Stimulated activated CD4-positive, alpha-beta T cell treated with anti-CD3 and anti-CD28 coated beads, TNF-alpha, amount 100 ng/mL, for 24 hours (primary cell): Measurements from ENCODE around the gene SERPINH1.

Experiments
- DNase-seq, 3 experiments: peaks; one replicate each; pipeline ENCODE4 v3.0.0-alpha.2; 2020; ENCODE audit warnings: low read depth in 3 of 3

Gene SERPINH1

DNA sequence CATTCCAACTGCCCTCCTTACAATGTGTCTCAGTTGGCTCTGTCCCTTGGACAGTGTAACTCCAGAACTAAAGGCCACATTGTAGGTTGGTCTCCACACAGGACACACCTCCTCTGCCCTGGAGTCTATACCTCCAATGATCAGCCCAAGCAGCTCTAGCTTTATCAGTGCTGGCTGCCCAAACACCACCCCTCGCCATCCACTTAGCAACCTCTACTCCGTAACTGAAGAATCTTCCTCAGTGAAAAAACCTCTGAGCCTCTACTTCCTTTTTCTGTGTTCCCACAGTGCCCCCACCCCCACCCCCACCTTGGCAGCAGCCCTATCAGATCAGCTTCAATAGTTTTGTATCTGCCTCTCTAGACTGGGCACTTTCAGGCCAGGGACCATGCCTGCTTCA, 33.4 kb downstream of the SERPINH1 start:
- DNase-seq: no peak

DNA sequence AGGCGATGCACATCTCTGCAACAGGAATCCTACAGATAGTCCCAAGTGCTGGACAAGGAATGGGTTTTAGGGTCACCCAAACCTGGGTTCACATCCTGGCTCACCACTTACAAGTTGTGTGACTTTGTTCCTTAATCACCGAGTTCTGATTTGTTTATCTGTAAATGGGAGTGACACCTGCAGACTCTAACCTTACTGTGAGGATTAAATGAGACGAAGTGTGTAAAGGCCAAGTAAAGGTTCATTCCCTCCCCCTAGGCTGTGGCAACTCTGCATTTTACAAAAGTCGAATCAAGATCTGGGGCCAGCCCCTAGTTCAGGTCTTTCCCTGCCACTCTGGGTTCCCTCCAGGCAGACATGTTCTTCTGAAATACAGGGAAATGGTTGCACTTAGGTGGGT, 34.9 kb downstream of the SERPINH1 start:
- no peak for DNase-seq

DNA sequence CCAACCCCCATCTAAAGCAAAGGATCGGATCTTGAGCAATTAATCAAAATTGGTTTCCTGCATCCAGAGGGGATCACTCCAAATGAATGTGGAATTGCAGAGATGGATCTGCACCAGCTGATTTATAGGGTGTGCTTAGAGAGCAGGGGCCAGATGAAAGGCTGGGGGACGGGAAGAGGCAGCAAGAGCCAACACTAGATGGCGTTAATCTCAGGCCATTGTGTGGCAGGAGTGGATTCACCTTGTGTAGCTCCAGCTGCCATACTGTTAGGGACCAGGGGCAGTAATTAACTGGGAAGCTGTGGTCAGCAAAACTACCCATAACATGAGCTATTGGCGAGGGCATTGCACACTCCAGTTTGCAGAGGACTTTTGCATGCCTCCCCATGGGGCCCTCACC, 35.6 kb downstream of the SERPINH1 start:
- DNase-seq: no peak

DNA sequence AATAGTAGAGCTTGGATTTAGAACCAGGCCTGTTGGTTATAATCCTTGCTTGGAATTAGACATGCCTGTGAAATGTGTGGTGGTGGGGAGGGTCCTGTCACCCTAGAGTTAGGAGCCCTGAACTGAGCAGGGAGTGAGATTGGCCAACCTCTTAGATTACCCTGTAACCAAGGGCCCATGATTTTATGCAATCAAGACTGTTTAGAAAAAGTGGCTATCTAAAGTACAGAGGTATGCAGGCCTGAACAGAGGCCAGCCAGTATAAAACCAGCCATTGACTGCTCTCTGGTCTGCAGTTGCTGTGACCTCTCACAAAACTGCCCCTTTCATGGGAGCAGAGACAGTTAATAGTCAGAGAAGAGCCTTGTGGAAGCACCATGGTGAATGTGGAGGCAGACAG, 36.2 kb downstream of the SERPINH1 start:
- DNase-seq: no peak

DNA sequence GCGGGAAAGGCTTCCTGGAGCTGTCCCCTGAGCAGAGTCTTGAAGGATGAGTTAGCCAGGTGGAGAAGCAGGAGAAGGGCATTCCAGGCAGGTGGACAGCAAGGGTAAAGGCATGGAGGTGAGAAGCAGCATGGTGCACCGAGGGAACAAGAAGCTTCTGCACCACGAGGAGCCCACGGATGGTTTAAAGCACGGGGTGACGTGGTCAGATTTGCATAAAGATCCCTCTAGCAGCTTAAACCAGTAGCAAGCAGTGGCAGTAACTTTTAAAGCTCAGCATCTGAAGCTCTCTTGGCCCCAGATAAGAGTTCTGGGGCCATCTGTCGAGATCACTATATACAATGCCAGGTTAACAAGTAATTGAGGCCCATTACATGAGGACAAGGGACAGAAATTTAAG, 36.8 kb downstream of the SERPINH1 start:
- DNase-seq: no peak

DNA sequence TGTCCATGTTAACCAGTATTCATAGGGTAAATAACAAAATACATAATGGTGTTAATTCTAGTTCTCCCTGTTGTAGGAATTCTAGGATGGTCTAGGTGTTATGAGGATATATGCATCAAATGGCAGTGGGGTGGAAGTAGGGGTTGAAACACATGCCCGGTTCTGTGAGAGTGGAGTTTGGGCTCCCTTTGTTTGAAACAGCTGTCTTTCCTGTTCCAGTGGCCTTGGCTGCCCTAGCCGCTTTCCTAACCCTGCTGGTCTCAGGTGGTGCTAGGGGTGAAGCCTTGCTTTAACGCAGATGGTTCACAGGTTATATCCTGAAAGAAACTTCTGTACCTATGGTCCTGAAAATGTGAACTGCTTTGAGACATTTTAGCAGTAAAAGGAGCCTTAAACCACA, 38.3 kb downstream of the SERPINH1 start:
- DNase-seq: no peak

DNA sequence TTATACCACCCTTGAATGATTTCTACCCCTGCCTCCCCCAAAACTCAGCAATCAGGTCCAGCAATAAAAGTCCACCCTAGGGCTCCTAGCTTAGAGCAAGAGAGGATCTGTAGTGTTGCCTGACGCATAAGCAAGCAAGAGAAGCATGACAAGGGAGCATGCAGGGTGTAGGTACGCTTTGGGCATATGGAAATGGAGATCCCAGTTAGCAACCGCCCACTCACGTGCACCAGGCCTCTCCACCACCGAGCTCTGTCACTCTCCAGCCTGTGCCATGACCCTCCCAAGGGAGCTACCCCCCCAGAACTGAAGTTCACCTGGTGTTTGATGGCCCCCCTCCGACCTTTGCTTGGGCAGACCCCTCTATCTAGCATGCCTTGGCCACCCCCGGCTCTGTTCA, 39.4 kb downstream of the SERPINH1 start:
- no peak for DNase-seq

DNA sequence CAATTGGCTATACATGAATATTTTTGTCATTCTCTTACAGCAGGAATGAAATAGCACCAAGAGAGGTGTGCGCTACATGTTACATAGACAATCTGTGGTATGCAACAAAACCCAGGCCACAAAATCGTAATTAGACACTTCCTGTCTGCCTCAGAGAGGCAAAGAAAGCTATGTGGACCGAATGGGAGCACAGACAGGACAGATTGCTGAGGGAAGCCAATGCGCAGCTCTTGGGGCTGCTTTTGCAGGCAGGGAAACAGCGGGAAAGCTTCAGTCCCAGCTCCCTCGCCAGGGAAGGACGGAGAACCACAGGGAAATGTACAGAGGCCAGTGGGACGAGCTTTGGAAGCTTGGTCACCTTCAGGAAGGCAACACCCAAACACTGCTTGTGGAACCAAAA, 40.9 kb downstream of the SERPINH1 start:
- DNase-seq: no peak

DNA sequence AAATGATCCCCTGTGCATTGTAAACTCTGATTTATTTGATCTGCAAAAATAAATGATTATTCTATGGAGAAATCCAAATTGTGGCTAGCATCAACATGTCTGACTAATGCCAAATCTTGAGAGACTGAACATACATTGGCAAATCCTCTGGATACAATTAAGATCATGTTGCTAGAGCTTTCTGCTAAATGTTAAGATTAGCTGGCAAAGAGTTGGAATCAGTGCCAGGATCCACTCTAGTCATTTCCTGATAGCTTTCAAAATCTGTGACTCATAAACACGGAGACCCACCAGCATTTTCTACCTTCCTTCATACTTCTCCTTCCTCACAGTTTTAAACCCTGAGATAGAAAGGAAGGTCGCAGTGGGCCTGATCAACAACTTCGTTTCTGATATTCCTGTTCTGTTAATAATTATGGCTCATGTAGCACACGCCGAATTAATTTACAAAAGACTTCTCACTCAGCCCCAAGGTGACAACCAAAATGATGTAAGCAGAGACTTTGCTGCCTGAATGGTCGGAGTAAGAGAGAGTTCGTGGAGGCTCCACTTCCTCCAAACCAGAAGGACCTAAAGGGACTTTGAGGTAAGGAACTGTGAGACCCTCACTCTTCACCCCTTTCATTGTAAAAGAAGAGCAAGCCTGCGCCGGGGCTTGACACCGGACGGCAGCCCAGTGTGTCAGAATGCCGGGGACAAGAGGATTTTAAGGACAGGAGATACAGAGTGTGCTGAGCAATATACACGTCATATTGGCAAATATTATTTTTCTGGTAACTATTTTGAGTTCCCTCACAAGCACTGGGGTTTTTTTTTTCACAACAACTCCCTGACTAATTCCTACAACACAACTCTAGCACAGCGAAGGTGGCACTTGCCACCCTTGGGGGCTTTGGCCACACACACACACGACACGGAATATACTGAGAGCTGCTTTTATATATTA, 42.0 kb downstream of the SERPINH1 start:
- DNase-seq: no peak

DNA sequence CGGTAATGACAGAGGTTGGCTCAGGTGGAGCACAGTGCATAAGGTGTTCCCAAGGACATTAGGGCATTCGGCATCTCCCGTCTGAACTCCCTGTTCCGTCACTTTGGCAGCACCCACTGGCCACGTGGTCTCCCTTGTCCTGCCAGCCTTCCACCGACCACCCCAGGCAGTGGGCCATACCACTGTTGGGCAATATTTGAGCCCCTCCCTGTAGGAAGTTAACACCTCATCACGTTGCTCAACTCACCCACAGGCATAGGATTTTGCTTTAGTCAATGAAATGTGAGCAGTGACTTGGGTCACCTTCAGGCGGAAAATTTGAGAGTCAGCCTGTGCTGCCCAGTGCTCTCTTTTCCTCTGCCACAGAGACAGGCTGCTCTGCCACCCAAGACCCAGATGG, 44.0 kb downstream of the SERPINH1 start:
- DNase-seq: no peak

DNA sequence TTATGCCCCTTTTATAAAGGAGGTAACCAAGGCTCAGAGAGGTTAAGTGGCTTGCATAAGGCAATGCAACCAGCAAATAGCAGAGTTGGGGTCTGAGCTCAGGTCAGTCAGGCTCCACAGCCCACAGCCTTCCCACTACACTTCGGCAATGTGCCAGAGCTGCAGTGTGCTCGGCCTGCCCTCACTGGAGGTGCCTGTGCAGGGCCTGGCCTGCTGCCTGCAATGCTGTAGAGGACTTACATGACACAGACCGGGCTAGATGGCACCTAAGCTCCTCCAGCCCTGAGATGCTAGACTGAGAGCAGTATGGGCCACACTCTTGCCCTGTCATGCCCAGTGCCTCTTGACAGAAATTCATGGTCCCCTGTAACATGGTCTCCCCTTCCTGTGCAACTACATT, 49.8 kb downstream of the SERPINH1 start:
- no peak for DNase-seq

DNA sequence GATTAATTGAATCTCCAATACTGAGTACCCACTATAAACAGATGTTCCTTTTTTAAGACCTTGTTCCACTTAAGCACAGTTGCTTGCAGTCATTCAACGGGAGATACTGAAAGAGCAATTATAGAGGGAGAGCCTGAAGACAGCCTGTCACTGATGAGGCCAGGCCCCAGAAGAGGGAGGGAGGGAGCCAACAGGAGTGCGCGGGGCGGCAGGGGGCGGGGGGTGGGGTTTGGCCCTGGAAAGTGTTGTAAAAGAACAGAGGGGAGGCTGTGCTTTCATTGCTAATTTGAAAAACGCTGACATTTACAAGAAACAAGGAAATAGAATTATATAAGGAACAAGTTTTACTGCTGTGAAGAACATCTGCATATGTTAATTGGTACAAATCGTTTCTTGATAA, 53.7 kb downstream of the SERPINH1 start:
- no peak for DNase-seq

DNA sequence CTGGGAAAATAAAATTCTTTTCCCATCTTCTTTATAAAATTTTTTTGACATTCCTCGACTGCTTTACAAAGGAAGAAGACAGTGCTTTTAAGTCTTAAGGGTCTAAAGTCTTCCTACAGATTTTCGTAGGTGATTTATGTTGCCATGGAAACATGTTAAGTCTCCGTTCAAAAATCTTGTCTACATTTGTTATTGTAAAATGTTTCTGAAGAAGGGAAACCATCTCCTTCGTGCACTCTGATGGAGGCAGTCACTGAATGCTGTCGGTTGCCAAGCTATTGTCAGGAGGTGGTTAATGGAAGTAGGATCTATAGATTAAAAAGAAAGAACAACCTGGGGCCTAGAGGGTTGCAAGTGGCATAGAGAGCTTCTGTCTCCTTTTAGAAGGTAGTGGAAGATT, 54.2 kb downstream of the SERPINH1 start:
- no peak for DNase-seq
